ENCODE results near the gene NRXN3. TPM values are rescaled to one million over a fixed set of nuclear protein-coding genes. Genes with fewer than 3 reads are reported as not detected.

The NRXN3 gene
- total and polyA plus RNA-seq, 2 of the 13 experiments (the other 11 are each of a cell fraction or from before 2014, with no cell fraction given): 0.03 TPM; not detected in 1

DNA sequence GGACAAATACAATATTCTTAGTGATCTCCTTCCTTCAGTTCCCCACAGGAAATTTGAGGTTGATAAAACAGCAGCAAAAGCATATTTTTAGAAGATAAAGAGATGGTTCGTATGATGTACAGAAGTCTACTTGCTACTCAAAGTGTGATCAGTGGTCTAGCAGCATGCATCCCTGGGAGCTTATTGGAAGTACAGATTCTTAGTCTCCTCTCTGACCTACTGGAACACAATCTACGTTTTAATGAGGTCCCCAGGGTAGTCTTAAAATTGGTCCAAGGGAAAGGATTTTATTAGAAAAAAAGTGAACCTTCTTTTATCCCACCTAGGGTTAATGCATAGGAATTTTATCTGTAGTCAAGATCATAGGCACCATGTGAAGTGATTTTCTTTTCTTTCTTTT is 703.4 kb downstream of the NRXN3 start:
- intact Hi-C loops (cut with micrococcal nuclease; ENCODE audit: unreplicated experiment) (no loop called here), in situ Hi-C loops (cut with HindIII; ENCODE audit: extremely low pct_ligation_motif_present, low pct_unique_long_range_greater_than_20kb) (no loop called here)
- TF ChIP-seq ETV6 (CRISPR knock-in tag; conservative IDR thresholded peaks at IDR 0.05) (no peak), ZSCAN29 (CRISPR knock-in tag; conservative IDR thresholded peaks at IDR 0.05) (no peak), KLF15 (CRISPR knock-in tag; IDR thresholded peaks at IDR 0.05; ENCODE audit: borderline replicate concordance) (no peak), NPAS2 (CRISPR knock-in tag; IDR thresholded peaks at IDR 0.05; ENCODE audit: borderline replicate concordance) (no peak), JUNB (CRISPR knock-in tag; IDR thresholded peaks at IDR 0.05; ENCODE audit: borderline replicate concordance) (no peak), ZNF674 (CRISPR knock-in tag; IDR thresholded peaks at IDR 0.05; ENCODE audit: low read depth) (no peak), ZNF180 (CRISPR knock-in tag; IDR thresholded peaks at IDR 0.05; ENCODE audit: borderline replicate concordance, low read depth) (no peak), NFRKB (IDR thresholded peaks at IDR 0.05) (no peak), SRSF9 (IDR thresholded peaks at IDR 0.05; ENCODE audit: borderline replicate concordance, insufficient read depth, low read depth, low read length, poor library complexity, severe bottlenecking) (no peak), PREB (CRISPR knock-in tag; IDR thresholded peaks at IDR 0.05) (no peak), JUN (CRISPR knock-in tag; IDR thresholded peaks at IDR 0.05) (no peak), RBM22 (optimal IDR thresholded peaks at IDR 0.05; ENCODE audit: low read length) (no peak), ZZZ3 (CRISPR knock-in tag; IDR thresholded peaks at IDR 0.05; ENCODE audit: borderline replicate concordance) (no peak), ZNF776 (CRISPR knock-in tag; IDR thresholded peaks at IDR 0.05) (no peak)
- TF ChIP-seq, protein P1, sequence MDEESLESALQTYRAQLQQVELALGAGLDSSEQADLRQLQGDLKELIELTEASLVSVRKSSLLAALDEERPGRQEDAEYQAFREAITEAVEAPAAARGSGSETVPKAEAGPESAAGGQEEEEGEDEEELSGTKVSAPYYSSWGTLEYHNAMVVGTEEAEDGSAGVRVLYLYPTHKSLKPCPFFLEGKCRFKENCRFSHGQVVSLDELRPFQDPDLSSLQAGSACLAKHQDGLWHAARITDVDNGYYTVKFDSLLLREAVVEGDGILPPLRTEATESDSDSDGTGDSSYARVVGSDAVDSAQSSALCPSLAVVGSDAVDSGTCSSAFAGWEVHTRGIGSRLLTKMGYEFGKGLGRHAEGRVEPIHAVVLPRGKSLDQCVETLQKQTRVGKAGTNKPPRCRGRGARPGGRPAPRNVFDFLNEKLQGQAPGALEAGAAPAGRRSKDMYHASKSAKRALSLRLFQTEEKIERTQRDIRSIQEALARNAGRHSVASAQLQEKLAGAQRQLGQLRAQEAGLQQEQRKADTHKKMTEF (CRISPR knock-in tag; IDR thresholded peaks at IDR 0.05): no peak
- TF ChIP-seq, protein P2, sequence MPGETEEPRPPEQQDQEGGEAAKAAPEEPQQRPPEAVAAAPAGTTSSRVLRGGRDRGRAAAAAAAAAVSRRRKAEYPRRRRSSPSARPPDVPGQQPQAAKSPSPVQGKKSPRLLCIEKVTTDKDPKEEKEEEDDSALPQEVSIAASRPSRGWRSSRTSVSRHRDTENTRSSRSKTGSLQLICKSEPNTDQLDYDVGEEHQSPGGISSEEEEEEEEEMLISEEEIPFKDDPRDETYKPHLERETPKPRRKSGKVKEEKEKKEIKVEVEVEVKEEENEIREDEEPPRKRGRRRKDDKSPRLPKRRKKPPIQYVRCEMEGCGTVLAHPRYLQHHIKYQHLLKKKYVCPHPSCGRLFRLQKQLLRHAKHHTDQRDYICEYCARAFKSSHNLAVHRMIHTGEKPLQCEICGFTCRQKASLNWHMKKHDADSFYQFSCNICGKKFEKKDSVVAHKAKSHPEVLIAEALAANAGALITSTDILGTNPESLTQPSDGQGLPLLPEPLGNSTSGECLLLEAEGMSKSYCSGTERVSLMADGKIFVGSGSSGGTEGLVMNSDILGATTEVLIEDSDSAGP (CRISPR knock-in tag; IDR thresholded peaks at IDR 0.05; ENCODE audit: borderline replicate concordance): no peak
- TF ChIP-seq, protein P3, sequence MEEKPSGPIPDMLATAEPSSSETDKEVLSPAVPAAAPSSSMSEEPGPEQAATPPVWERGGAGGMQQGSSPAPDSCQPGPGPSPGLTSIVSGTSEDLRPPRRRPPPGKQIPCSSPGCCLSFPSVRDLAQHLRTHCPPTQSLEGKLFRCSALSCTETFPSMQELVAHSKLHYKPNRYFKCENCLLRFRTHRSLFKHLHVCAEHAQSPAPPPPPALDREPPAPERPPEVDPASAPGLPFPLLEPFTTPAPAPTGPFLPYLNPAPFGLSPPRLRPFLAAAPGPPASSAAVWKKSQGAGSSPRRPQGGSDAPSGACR (CRISPR knock-in tag; IDR thresholded peaks at IDR 0.05): no peak
- TF ChIP-seq, protein P4, sequence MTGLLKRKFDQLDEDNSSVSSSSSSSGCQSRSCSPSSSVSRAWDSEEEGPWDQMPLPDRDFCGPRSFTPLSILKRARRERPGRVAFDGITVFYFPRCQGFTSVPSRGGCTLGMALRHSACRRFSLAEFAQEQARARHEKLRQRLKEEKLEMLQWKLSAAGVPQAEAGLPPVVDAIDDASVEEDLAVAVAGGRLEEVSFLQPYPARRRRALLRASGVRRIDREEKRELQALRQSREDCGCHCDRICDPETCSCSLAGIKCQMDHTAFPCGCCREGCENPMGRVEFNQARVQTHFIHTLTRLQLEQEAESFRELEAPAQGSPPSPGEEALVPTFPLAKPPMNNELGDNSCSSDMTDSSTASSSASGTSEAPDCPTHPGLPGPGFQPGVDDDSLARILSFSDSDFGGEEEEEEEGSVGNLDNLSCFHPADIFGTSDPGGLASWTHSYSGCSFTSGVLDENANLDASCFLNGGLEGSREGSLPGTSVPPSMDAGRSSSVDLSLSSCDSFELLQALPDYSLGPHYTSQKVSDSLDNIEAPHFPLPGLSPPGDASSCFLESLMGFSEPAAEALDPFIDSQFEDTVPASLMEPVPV (CRISPR knock-in tag; IDR thresholded peaks at IDR 0.05): no peak
- Histone ChIP-seq H3K79me2 (ENCODE audit: insufficient read depth, low read length) (no peaks in the 10 kb centered on the region), H3K9ac (ENCODE audit: insufficient read depth, low read depth, low read length) (no peak overlapping the region), H3K9me3 (ENCODE audit: low read length) (no peaks in the 10 kb centered on the region), H3K4me3 (replicated peaks in 1 of 3; ENCODE audit: insufficient read depth in 1 of 3, low read depth in 2 of 3, low read length in 3 of 3) (no peak overlapping the region), H3K36me3 (replicated peaks in 1 of 2; ENCODE audit: control insufficient read depth in 1 of 2, insufficient read depth in 2 of 2, low read length in 2 of 2) (no peaks in the 10 kb centered on the region), H4K20me1 (ENCODE audit: insufficient read depth, low read length) (no peaks in the 10 kb centered on the region), H3K27me3 (ENCODE audit: control insufficient read depth in 1 of 2, insufficient read depth in 2 of 2, low read length in 2 of 2) (no peaks in the 10 kb centered on the region; a peak in 1 of 5 replicates), H3K4me1 (ENCODE audit: insufficient read depth, low read length) (no peaks in the 10 kb centered on the region), H3K4me2 (ENCODE audit: low read depth, low read length) (no peak overlapping the region), H2AFZ (ENCODE audit: low read length) (no peak overlapping the region), H3K27ac (ENCODE audit: extremely low read length, insufficient read depth, low read length) (no peak overlapping the region)
- POLR2A ChIA-PET: no interaction called here
- ATAC-seq (no peak), FAIRE-seq (no peak), DNase-seq (ENCODE audit: low spot score) (no peak)
- WGBS (ENCODE audit: low lambda C conversion rate): 11% methylated on average over 2 of the region's 2 CpGs
- CTCF ChIA-PET (ENCODE audit: low intra/inter-chr PET ratio, low total read pairs): no interaction called here
- no TSS peak for BruUV-seq (replicated peaks)

Data from HepG2 (cell line).